ENCODE results near the gene QPRT.
A peak's percentile ranks its signal among the peaks of the same experiment; 100 is the strongest.
"Not testable (repeated sequence)": the region's sequence is repeated elsewhere in the genome, so short reads cannot be mapped to it uniquely, and the experiment has no call there.

The QPRT gene

GRCh38 chr16:29694384-29695195 lies 15.6 kb downstream of the QPRT start:
- no peak for DNase-seq

GRCh38 chr16:29695675-29696074 lies 16.7 kb downstream of the QPRT start:
- DNase-seq: not testable (repeated sequence)

GRCh38 chr16:29696881-29697331 lies 17.9 kb downstream of the QPRT start:
- no peak for DNase-seq

- no peak for DNase-seq
Measured at GRCh38 chr16:29697391-29697790, 18.4 kb downstream of the QPRT start.

- DNase-seq: no peak
Measured at GRCh38 chr16:29698042-29698441, 19.1 kb downstream of the QPRT start.

GRCh38 chr16:29698484-29699323 lies 19.7 kb downstream of the QPRT start:
- no peak for DNase-seq

- DNase-seq: no peak
Measured at GRCh38 chr16:29699324-29700219, 20.6 kb downstream of the QPRT start.

GRCh38 chr16:29700253-29700987 lies 21.4 kb downstream of the QPRT start:
- peak; percentile 73 for DNase-seq

GRCh38 chr16:29701214-29701555 lies 22.2 kb downstream of the QPRT start:
- DNase-seq: no peak

- DNase-seq: no peak
Measured at GRCh38 chr16:29702269-29702668, 23.3 kb downstream of the QPRT start.

- DNase-seq: no peak
Measured at GRCh38 chr16:29705030-29705429, 26.1 kb downstream of the QPRT start.

GRCh38 chr16:29707160-29707559 lies 28.2 kb downstream of the QPRT start:
- DNase-seq: not testable (repeated sequence)

- no peak for DNase-seq
Measured at GRCh38 chr16:29708917-29709600, 30.1 kb downstream of the QPRT start.

GRCh38 chr16:29709657-29710056 lies 30.7 kb downstream of the QPRT start:
- not testable (repeated sequence) for DNase-seq

- DNase-seq: no peak
Measured at GRCh38 chr16:29710227-29711219, 31.5 kb downstream of the QPRT start.

- no peak for DNase-seq
Measured at GRCh38 chr16:29712809-29713208, 33.8 kb downstream of the QPRT start.

- DNase-seq: no peak
Measured at GRCh38 chr16:29714396-29714795, 35.4 kb downstream of the QPRT start.

- no peak for DNase-seq
Measured at GRCh38 chr16:29714972-29715371, 36.0 kb downstream of the QPRT start.

- DNase-seq: no peak
Measured at GRCh38 chr16:29717113-29717512, 38.1 kb downstream of the QPRT start.

- no peak for DNase-seq
Measured at GRCh38 chr16:29719063-29719462, 40.1 kb downstream of the QPRT start.
